SK-N-SH (cell line): Measurements from ENCODE around the gene EHD3. TPM values are rescaled to one million over a fixed set of nuclear protein-coding genes. Genes with fewer than 3 reads are reported as not detected.

Experiments
- CTCF ChIA-PET: fragments of 300-600, 350-600 bp; formaldehyde crosslinking; extraction: SDS; loops from one replicate; lab custom pipeline; 2021; lab: Yijun Ruan, JAX
- POLR2A ChIA-PET: fragments of 350-600 bp; sonication (Branson Sonifier 250); formaldehyde crosslinking; extraction: SDS; loops from one replicate; lab custom pipeline; 2020; ENCODE audit warnings: antibody characterized with exemption, inconsistent platforms; lab: Yijun Ruan, JAX
- DNase-seq: peaks from one replicate; pipeline ENCODE4 v3.0.0; 2012
- H2AFZ ChIP-seq: fragments of 200-600 bp; sonication (generic); 2 replicates; pipeline ENCODE4 v1.8.1; 2016; ENCODE audit warnings: antibody characterized with exemption, mild to moderate bottlenecking, low read depth
- H3F3A ChIP-seq: fragments of 200-600 bp; sonication (generic); replicated peaks from 2 replicates; pipeline ENCODE3; 2016; ENCODE audit warnings: antibody characterized with exemption, mild to moderate bottlenecking; ENCODE audit not compliant: insufficient read depth
- H3K27ac ChIP-seq, 2 experiments: fragments of 200-500 bp in 1 of 2; fragments of 200-600 bp in 1 of 2; sonication (Bioruptor generic) in 1 of 2; sonication (generic), shearing (Covaris generic) in 1 of 2; 2 replicates each; pipeline versions ENCODE4 v1.5.1 to v1.6.1; 2014 to 2016; ENCODE audit warnings: low read depth in 2 of 2, inconsistent platforms in 1 of 2, low read length in 1 of 2, mild to moderate bottlenecking in 1 of 2, mixed read lengths in 1 of 2
- H3K27me3 ChIP-seq: fragments of 200-600 bp; sonication (generic), shearing (Covaris generic); 2 replicates; pipeline ENCODE4 v1.6.1; 2016; ENCODE audit warnings: mixed run types; ENCODE audit not compliant: insufficient read depth
- H3K36me3 ChIP-seq, 2 experiments: fragments of 200-500 bp in 1 of 2; fragments of 200-600 bp in 1 of 2; sonication (Bioruptor generic) in 1 of 2; sonication (generic) in 1 of 2; replicated peaks in 1 of 2; 2 replicates each; pipeline versions ENCODE3 to v1.5.1; 2014 to 2016; ENCODE audit warnings: low read length in 1 of 2, mild to moderate bottlenecking in 1 of 2; ENCODE audit not compliant: insufficient read depth in 2 of 2, control insufficient read depth in 1 of 2
- H3K4me1 ChIP-seq, 2 experiments: fragments of 200-500 bp in 1 of 2; fragments of 200-600 bp in 1 of 2; sonication (Bioruptor generic) in 1 of 2; sonication (generic), shearing (Covaris generic) in 1 of 2; 2 replicates each; pipeline versions ENCODE4 v1.5.1 to v1.6.1; 2014 to 2016; ENCODE audit warnings: low read depth in 1 of 2, low read length in 1 of 2, mixed run types in 1 of 2; ENCODE audit not compliant: insufficient read depth in 2 of 2, control insufficient read depth in 1 of 2
- H3K4me2 ChIP-seq: fragments of 200-600 bp; sonication (generic), shearing (Covaris generic); 2 replicates; pipeline ENCODE4 v1.6.1; 2017; ENCODE audit warnings: mixed run types
- H3K4me3 ChIP-seq, 2 experiments: fragments of 200-500 bp in 1 of 2; fragments of 200-600 bp in 1 of 2; sonication (Bioruptor generic) in 1 of 2; sonication (generic), shearing (Covaris generic) in 1 of 2; 2 replicates each; pipeline versions ENCODE4 v1.5.1 to v1.8.1; 2014 to 2016; ENCODE audit warnings: low read depth in 2 of 2, inconsistent platforms in 1 of 2, low read length in 1 of 2, mild to moderate bottlenecking in 1 of 2, mixed read lengths in 1 of 2, moderate library complexity in 1 of 2
- H3K79me2 ChIP-seq: fragments of 200-600 bp; sonication (generic); 2 replicates; pipeline ENCODE4 v1.8.1; 2017; ENCODE audit warnings: mild to moderate bottlenecking; ENCODE audit not compliant: insufficient read depth
- H3K9ac ChIP-seq: fragments of 200-600 bp; sonication (generic); 2 replicates; pipeline ENCODE4 v1.6.1; 2017; ENCODE audit warnings: mixed run types
- H3K9me2 ChIP-seq: fragments of 200-600 bp; sonication (generic); 2 replicates; pipeline ENCODE4 v1.6.1; 2017; ENCODE audit warnings: mixed run types
- H3K9me3 ChIP-seq: fragments of 200-600 bp; sonication (generic); 2 replicates; pipeline ENCODE4 v1.6.1; 2017; ENCODE audit warnings: mixed run types, mild to moderate bottlenecking, moderate library complexity
- H4K20me1 ChIP-seq: fragments of 200-600 bp; sonication (generic); 2 replicates; pipeline ENCODE4 v1.6.1; 2017; ENCODE audit warnings: mild to moderate bottlenecking, mixed run types; ENCODE audit not compliant: insufficient read depth
- CHD2 ChIP-seq: fragments of 150-350 bp; IDR thresholded peaks from 2 replicates; pipeline ENCODE4 v1.6.1; 2018; ENCODE audit warnings: low read length; ENCODE audit not compliant: partially characterized antibody
- EP300 ChIP-seq, 2 experiments: IDR thresholded peaks; 2 replicates each; pipeline versions ENCODE4 v1.4.0 to v1.6.1; 2012; ENCODE audit warnings: borderline replicate concordance in 1 of 2, low read depth in 1 of 2, low read length in 1 of 2
- EZH2phosphoT487 ChIP-seq: fragments of 200-600 bp; sonication (generic); IDR thresholded peaks from 2 replicates; pipeline ENCODE4 v1.6.1; 2017; ENCODE audit warnings: low read depth, mixed run types, mild to moderate bottlenecking, antibody characterized with exemption, moderate library complexity, borderline replicate concordance
- FOXM1 ChIP-seq: IDR thresholded peaks from 2 replicates; pipeline ENCODE4 v1.4.0; 2012; ENCODE audit warnings: low read depth, mild to moderate bottlenecking
- IRF3 ChIP-seq: fragments of 150-350 bp; IDR thresholded peaks from 2 replicates; pipeline ENCODE4 v1.6.1; 2016; ENCODE audit warnings: mild to moderate bottlenecking, low read depth, low read length
- MAX ChIP-seq: IDR thresholded peaks from 2 replicates; pipeline ENCODE4 v1.4.0; 2012; ENCODE audit warnings: low read depth
- MXI1 ChIP-seq: IDR thresholded peaks from 2 replicates; pipeline ENCODE4 v1.6.1; 2012; ENCODE audit warnings: mild to moderate bottlenecking, low read depth, low read length, improper control_type of control experiment
- NFIC ChIP-seq: IDR thresholded peaks from 2 replicates; pipeline ENCODE4 v1.4.0; 2012; ENCODE audit warnings: borderline replicate concordance
- POLR2AphosphoS5 ChIP-seq: IDR thresholded peaks from 2 replicates; pipeline ENCODE4 v1.6.1; 2012; ENCODE audit warnings: low read depth, low read length
- RCOR1 ChIP-seq: fragments of 150-350 bp; IDR thresholded peaks from 2 replicates; pipeline ENCODE4 v1.6.1; 2017; ENCODE audit warnings: antibody characterized with exemption, low read length
- REST ChIP-seq: IDR thresholded peaks from 2 replicates; pipeline ENCODE4 v1.6.1; 2012; ENCODE audit warnings: mild to moderate bottlenecking, low read depth, low read length, moderate library complexity
- RXRA ChIP-seq: IDR thresholded peaks from 2 replicates; pipeline ENCODE4 v1.4.0; 2012; ENCODE audit warnings: low read depth, mild to moderate bottlenecking, borderline replicate concordance
- SIN3A ChIP-seq: IDR thresholded peaks from 2 replicates; pipeline ENCODE4 v1.6.1; 2012; ENCODE audit warnings: low read depth, mild to moderate bottlenecking, low read length, moderate library complexity, borderline replicate concordance
- SMC3 ChIP-seq: IDR thresholded peaks from 2 replicates; pipeline ENCODE4 v1.6.1; 2012; ENCODE audit warnings: low read depth, low read length, improper control_type of control experiment
- TAF1 ChIP-seq: IDR thresholded peaks from 2 replicates; pipeline ENCODE4 v1.6.1; 2012; ENCODE audit warnings: low read depth, mild to moderate bottlenecking, low read length, moderate library complexity, borderline replicate concordance
- TCF12 ChIP-seq: IDR thresholded peaks from 2 replicates; pipeline ENCODE4 v1.4.0; 2012
- YY1 ChIP-seq: IDR thresholded peaks from 2 replicates; pipeline ENCODE4 v1.4.0; 2012; ENCODE audit warnings: low read depth, mild to moderate bottlenecking
- ZBTB33 ChIP-seq: IDR thresholded peaks from 2 replicates; pipeline ENCODE4 v1.4.0; 2012; ENCODE audit warnings: low read depth, borderline replicate concordance
- WGBS: methylation state at CpG from one replicate; pipeline ENCODE4 v1.1.6; 2017; ENCODE audit warnings: low lambda C conversion rate; 5-methylcytosine and 5-hydroxymethylcytosine counted together
- polyA plus RNA-seq, 3 experiments: library from polyadenylated mRNA; depleted of rRNA; stranded (reverse); fragments of >200 nt; gene quantifications; 2 replicates each; pipeline ENCODE4 v1.2.3, GENCODE V29; 2012
- TF ChIP-seq, protein P1 (sequence below): fragments of 150-350 bp; IDR thresholded peaks from 2 replicates; pipeline ENCODE4 v1.6.1; 2017; ENCODE audit warnings: antibody characterized with exemption, low read length, low read depth, borderline replicate concordance

The EHD3 gene
- polyA plus RNA-seq, 1 of the 3 experiments (the other 2 are of a cell fraction), result 45.4 TPM

GRCh38 chr2:31228717-31229116, 5.2 kb upstream of the EHD3 start:
- CTCF ChIA-PET, result interaction anchor here (1.2 to 3.3 kb wide), 3 partner anchors 59 to 517 kb away, joined by 4 to 28 read pairs (median 11); no protein-coding TSS in a partner anchor
- Histone ChIP-seq H3K9me2 (no peaks in the 10 kb centered on the region), H2AFZ (no peak overlapping the region), H3K4me1 (peaks cover 0 to 5% of the 10 kb centered on the region in 2 experiments; a peak in 2 of 4 replicates), H4K20me1 (no peaks in the 10 kb centered on the region), H3F3A (no peaks in the 10 kb centered on the region)
- POLR2A ChIA-PET, result no interaction called here
- WGBS, result 32% methylated on average over 3 of the region's 3 CpGs
- no peak for DNase-seq
- TF ChIP-seq EZH2phosphoT487, result no peak
- no peak for TF ChIP-seq TAF1
- no peak for TF ChIP-seq SIN3A
- no peak for TF ChIP-seq SMC3
- TF ChIP-seq RXRA, result no peak
- no peak for TF ChIP-seq NFIC
- TF ChIP-seq, protein P1, sequence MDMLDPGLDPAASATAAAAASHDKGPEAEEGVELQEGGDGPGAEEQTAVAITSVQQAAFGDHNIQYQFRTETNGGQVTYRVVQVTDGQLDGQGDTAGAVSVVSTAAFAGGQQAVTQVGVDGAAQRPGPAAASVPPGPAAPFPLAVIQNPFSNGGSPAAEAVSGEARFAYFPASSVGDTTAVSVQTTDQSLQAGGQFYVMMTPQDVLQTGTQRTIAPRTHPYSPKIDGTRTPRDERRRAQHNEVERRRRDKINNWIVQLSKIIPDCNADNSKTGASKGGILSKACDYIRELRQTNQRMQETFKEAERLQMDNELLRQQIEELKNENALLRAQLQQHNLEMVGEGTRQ, result no peak
- TF ChIP-seq REST, result no peak
- no peak for TF ChIP-seq YY1
- no peak for TF ChIP-seq CHD2
- no peak for TF ChIP-seq EP300 (IDR thresholded peaks at IDR 0.05; ENCODE audit: borderline replicate concordance in 1 of 2, low read depth in 1 of 2, low read length in 1 of 2)
- TF ChIP-seq IRF3, result no peak
- no peak for TF ChIP-seq FOXM1
- TF ChIP-seq ZBTB33, result no peak
- TF ChIP-seq RCOR1, result no peak
- TF ChIP-seq TCF12, result no peak
- TF ChIP-seq MXI1, result no peak
- TF ChIP-seq MAX, result no peak
- TF ChIP-seq POLR2AphosphoS5, result no peak
- TF ChIP-seq, all 33 proteins: peak for 0
- Histone ChIP-seq H3K27me3 (0 out of 2 replicates have a peak, but pooled peaks cover 5% of the 10 kb centered on the region), H3K79me2 (no peaks in the 10 kb centered on the region), H3K36me3 (no peaks in the 10 kb centered on the region), H3K9ac (no peak overlapping the region), H3K4me3 (no peak overlapping the region), H3K4me2 (no peak overlapping the region), H3K27ac (no peak overlapping the region), H3K9me3 (no peaks in the 10 kb centered on the region)
